ENCODE data around the gene MSL3.

- TF ChIP-seq CTCF (optimal IDR thresholded peaks at IDR 0.05 in 1 of 3, IDR thresholded peaks at IDR 0.05 in 1 of 3, conservative IDR thresholded peaks at IDR 0.05 in 1 of 3; ENCODE audit: extremely low read depth in 1 of 3, insufficient read depth in 2 of 3, low read length in 3 of 3) (no peak), EZH2 (IDR thresholded peaks at IDR 0.05; ENCODE audit: low read length) (no peak)
Measured at GRCh38 chrX:11792461-11793421, 34.7 kb downstream of the MSL3 start.

Data from keratinocyte (primary cell).